DND-41 (cell line): ENCODE data around the gene IL22.

Experiments used
- ATAC-seq: fragments of 200-7000 bp; cut with Tn5 transposase; 3 replicates; pipeline ENCODE4 v1.9.1; 2021; ENCODE audit warnings: low read depth; ENCODE audit not compliant: insufficient read depth
- DNase-seq: peaks from one replicate; pipeline ENCODE4 v3.0.0-alpha.2; 2020
- H2AFZ ChIP-seq: 2 replicates; pipeline ENCODE4 v1.6.0; 2012; ENCODE audit warnings: low read depth, low read length
- H3K27ac ChIP-seq: 2 replicates; pipeline ENCODE4 v1.5.1; 2012; ENCODE audit warnings: low read length, inconsistent platforms
- H3K27me3 ChIP-seq: fragments of 200-600 bp; sonication (generic); 2 replicates; pipeline ENCODE4 v1.6.0; 2012; ENCODE audit warnings: low read length, mild to moderate bottlenecking, inconsistent platforms; ENCODE audit not compliant: insufficient read depth, poor library complexity
- H3K36me3 ChIP-seq: 2 replicates; pipeline ENCODE4 v1.5.1; 2012; ENCODE audit warnings: low read length, inconsistent platforms; ENCODE audit not compliant: insufficient read depth
- H3K4me1 ChIP-seq: 2 replicates; pipeline ENCODE4 v1.5.1; 2012; ENCODE audit warnings: mild to moderate bottlenecking, low read length; ENCODE audit not compliant: insufficient read depth
- H3K4me2 ChIP-seq: 2 replicates; pipeline ENCODE4 v1.6.0; 2012; ENCODE audit warnings: mild to moderate bottlenecking, moderate library complexity, low read length, inconsistent platforms; ENCODE audit not compliant: insufficient read depth
- H3K4me3 ChIP-seq, 2 experiments: fragments of 200-600 bp in 1 of 2; shearing (Covaris generic) in 1 of 2; 2 replicates each; pipeline ENCODE4 v1.5.1; 2012 to 2016; ENCODE audit warnings: inconsistent platforms in 2 of 2, low read length in 2 of 2, mild to moderate bottlenecking in 2 of 2, low read depth in 1 of 2, moderate library complexity in 1 of 2
- H3K79me2 ChIP-seq: 2 replicates; pipeline ENCODE4 v1.6.0; 2012; ENCODE audit warnings: low read length, inconsistent platforms; ENCODE audit not compliant: insufficient read depth
- H3K9ac ChIP-seq: 2 replicates; pipeline ENCODE4 v1.6.0; 2012; ENCODE audit warnings: low read depth, mild to moderate bottlenecking, inconsistent platforms, low read length, moderate library complexity
- H3K9me3 ChIP-seq: 2 replicates; pipeline ENCODE4 v1.5.1; 2012; ENCODE audit warnings: low read length, moderate library complexity, mild to moderate bottlenecking, inconsistent platforms; ENCODE audit not compliant: insufficient read depth, severe bottlenecking
- H4K20me1 ChIP-seq: 2 replicates; pipeline ENCODE4 v1.6.0; 2012; ENCODE audit warnings: low read length; ENCODE audit not compliant: insufficient read depth
- CTCF ChIP-seq: IDR thresholded peaks from 2 replicates; pipeline ENCODE4 v1.5.1; 2012; ENCODE audit warnings: borderline replicate concordance, low read length, moderate library complexity, mild to moderate bottlenecking; ENCODE audit not compliant: poor library complexity, severe bottlenecking; ENCODE audit errors: extremely low read depth
- EZH2 ChIP-seq: IDR thresholded peaks from 3 replicates; pipeline ENCODE4 v1.6.1; 2012; ENCODE audit warnings: borderline replicate concordance, low read depth, mild to moderate bottlenecking, moderate library complexity, low read length, inconsistent platforms; ENCODE audit not compliant: severe bottlenecking

Gene IL22

DNA sequence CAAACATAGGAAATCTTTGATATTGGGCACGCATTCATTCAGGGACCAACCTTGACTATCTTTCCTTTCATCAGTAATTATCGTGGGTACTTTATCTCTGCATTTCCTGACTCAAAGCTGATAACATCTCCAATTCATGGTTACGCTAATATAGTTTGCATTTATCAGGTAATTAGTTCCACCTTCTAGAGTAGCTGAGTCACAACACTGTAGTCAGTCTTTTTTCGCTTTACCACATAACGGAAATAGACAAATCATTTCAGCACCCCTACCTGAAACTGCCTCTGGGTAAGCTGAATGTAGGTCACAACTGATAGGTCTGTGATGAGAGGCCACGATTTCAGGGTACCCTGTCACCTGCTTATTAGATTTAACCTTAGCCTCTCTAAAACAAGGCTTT, 36.7 kb upstream of the IL22 start:
- ATAC-seq = peak; percentile 78
- Histone ChIP-seq H3K27ac (no peak overlapping the region), H3K4me1 (peaks cover 7% of the 10 kb centered on the region; the same call in 1 of the 2 replicates), H3K9me3 (no peaks in the 10 kb centered on the region), H3K4me2 (no peak overlapping the region), H2AFZ (no peak overlapping the region), H3K9ac (no peak overlapping the region), H3K36me3 (peaks cover 3% of the 10 kb centered on the region; the same call in 1 of the 2 replicates), H3K79me2 (no peaks in the 10 kb centered on the region), H4K20me1 (no peaks in the 10 kb centered on the region), H3K27me3 (no peaks in the 10 kb centered on the region), H3K4me3 (no peak overlapping the region)
- DNase-seq = no peak
- TF ChIP-seq EZH2 (no peak), CTCF (no peak)

DNA sequence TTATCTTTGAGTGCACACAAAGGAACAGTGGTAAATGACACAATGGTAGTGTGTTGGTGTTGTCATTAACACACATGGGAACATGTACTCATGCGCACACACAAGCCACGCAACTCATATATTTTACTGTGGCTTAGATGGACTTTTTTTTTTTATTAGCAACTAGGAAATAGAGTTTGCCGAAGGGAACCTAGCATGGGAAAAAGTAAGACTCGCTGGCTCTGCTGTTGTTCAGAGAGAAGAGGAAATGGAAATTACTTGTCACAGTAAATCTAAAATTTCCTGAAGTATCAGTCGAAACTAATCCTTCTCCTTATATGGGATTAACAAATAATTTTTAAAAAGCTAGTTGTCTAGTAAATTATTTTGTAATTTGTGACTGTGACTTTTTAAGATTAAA, 33.7 kb upstream of the IL22 start:
- Histone ChIP-seq H3K27me3 (no peaks in the 10 kb centered on the region), H3K36me3 (no peaks in the 10 kb centered on the region), H3K4me1 (peaks cover 7% of the 10 kb centered on the region; the same call in 1 of the 2 replicates), H3K4me2 (no peak overlapping the region), H3K27ac (no peak overlapping the region), H2AFZ (no peak overlapping the region), H3K79me2 (no peaks in the 10 kb centered on the region), H3K9me3 (no peaks in the 10 kb centered on the region), H4K20me1 (no peaks in the 10 kb centered on the region), H3K9ac (no peak overlapping the region), H3K4me3 (no peak overlapping the region)
- ATAC-seq = no peak
- no peak for DNase-seq
- no peak for TF ChIP-seq CTCF
- TF ChIP-seq EZH2 = no peak

- DNase-seq = no peak
- Histone ChIP-seq H4K20me1 (no peaks in the 10 kb centered on the region), H3K9me3 (no peaks in the 10 kb centered on the region), H2AFZ (no peak overlapping the region), H3K4me2 (no peak overlapping the region), H3K79me2 (no peaks in the 10 kb centered on the region), H3K4me1 (peaks cover 7% of the 10 kb centered on the region; the same call in 1 of the 2 replicates), H3K27me3 (no peaks in the 10 kb centered on the region), H3K4me3 (no peak overlapping the region), H3K36me3 (no peaks in the 10 kb centered on the region), H3K9ac (no peak overlapping the region), H3K27ac (no peak overlapping the region)
- ATAC-seq = no peak
- no peak for TF ChIP-seq CTCF
- no peak for TF ChIP-seq EZH2
Observed at GRCh38 chr12:68286396-68286795, 33.0 kb upstream of the IL22 start.

DNA sequence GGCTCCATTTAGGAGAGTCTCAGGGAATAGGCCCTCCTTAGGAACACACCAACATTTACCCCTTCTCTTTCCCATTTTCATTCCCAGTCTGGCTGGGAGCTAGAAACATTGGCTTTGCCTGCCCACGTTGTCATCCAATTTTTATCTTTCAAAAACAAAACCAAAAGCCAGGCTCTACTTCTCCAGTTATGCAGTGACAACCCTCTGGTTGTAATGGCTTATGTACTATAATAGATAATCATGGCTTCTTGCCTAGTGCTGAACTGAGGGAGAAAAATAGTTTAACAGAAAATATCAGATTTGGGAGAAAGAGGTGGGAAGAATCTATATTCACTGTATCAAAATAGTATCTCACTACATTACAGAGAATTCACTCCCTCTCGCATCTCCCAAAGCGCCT, 32.1 kb upstream of the IL22 start:
- H3K9me3 ChIP-seq = no peaks in the 10 kb centered on the region
- no peak overlapping the region for H2AFZ ChIP-seq
- no peaks in the 10 kb centered on the region for H3K79me2 ChIP-seq
- no peaks in the 10 kb centered on the region for H3K27me3 ChIP-seq
- H3K36me3 ChIP-seq = no peaks in the 10 kb centered on the region
- peaks cover 7% of the 10 kb centered on the region; the same call in 1 of the 2 replicates for H3K4me1 ChIP-seq
- H3K4me2 ChIP-seq = no peak overlapping the region
- H3K9ac ChIP-seq = no peak overlapping the region
- no peak for DNase-seq
- ATAC-seq = no peak
- no peak overlapping the region for H3K27ac ChIP-seq
- no peak for TF ChIP-seq CTCF
- no peak overlapping the region for H3K4me3 ChIP-seq
- H4K20me1 ChIP-seq = no peaks in the 10 kb centered on the region
